BE2C (cell line): Measurements from ENCODE around the gene STX1B.
A peak's percentile ranks its signal among the peaks of the same experiment; 100 is the strongest.

Source experiments
- DNase-seq: peaks from one replicate; pipeline ENCODE4 v3.0.0-alpha.2; 2020
- H3K27me3 ChIP-seq: fragments of 250-450 bp; sonication (Bioruptor Pico); 2 replicates; pipeline ENCODE4 v1.5.1; 2020; ENCODE audit warnings: mild to moderate bottlenecking
- H3K36me3 ChIP-seq: fragments of 250-450 bp; sonication (Bioruptor Pico); 2 replicates; pipeline ENCODE4 v1.5.1; 2020; ENCODE audit warnings: mild to moderate bottlenecking
- H3K4me1 ChIP-seq: fragments of 250-450 bp; sonication (Bioruptor Pico); 2 replicates; pipeline ENCODE4 v1.5.1; 2020
- H3K4me3 ChIP-seq: 2 replicates; pipeline ENCODE4 v1.5.1; 2011; ENCODE audit warnings: low read depth, low read length
- H3K9me3 ChIP-seq: fragments of 250-450 bp; sonication (Bioruptor Pico); 2 replicates; pipeline ENCODE4 v1.5.1; 2020
- TF ChIP-seq, protein P1 (sequence below): IDR thresholded peaks from 2 replicates; pipeline ENCODE4 v1.5.1; 2012; ENCODE audit warnings: mild to moderate bottlenecking, low read depth, low read length

The STX1B gene

DNA sequence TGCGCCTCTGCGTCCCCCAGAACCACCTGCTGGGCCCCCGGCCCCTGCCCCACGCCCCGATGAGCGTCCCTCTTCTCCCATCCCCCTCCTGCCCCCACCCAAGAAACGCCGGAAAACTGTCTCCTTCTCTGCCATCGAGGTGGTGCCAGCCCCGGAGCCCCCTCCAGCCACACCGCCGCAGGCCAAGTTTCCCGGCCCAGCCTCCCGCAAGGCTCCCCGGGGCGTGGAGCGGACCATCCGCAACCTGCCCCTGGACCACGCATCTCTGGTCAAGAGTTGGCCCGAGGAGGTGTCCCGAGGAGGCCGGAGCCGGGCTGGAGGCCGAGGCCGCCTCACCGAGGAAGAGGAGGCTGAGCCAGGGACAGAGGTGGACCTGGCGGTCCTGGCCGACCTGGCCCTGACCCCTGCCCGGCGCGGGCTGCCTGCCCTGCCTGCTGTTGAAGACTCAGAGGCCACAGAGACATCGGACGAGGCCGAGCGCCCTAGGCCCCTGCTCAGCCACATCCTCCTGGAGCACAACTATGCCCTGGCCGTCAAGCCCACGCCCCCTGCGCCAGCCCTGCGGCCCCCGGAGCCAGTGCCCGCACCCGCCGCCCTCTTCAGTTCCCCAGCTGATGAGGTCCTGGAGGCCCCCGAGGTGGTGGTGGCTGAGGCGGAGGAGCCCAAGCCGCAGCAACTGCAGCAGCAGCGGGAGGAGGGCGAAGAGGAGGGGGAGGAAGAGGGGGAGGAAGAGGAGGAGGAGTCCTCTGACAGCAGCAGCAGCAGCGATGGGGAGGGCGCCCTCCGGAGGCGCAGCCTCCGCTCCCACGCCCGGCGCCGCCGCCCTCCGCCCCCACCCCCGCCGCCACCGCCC is 31.0 kb downstream of the STX1B start:
- Histone ChIP-seq H3K4me3 (no peak overlapping the region), H3K36me3 (peaks cover 69% of the 10 kb centered on the region), H3K4me1 (no peaks in the 10 kb centered on the region), H3K9me3 (no peaks in the 10 kb centered on the region), H3K27me3 (no peaks in the 10 kb centered on the region)
- TF ChIP-seq, protein P1, sequence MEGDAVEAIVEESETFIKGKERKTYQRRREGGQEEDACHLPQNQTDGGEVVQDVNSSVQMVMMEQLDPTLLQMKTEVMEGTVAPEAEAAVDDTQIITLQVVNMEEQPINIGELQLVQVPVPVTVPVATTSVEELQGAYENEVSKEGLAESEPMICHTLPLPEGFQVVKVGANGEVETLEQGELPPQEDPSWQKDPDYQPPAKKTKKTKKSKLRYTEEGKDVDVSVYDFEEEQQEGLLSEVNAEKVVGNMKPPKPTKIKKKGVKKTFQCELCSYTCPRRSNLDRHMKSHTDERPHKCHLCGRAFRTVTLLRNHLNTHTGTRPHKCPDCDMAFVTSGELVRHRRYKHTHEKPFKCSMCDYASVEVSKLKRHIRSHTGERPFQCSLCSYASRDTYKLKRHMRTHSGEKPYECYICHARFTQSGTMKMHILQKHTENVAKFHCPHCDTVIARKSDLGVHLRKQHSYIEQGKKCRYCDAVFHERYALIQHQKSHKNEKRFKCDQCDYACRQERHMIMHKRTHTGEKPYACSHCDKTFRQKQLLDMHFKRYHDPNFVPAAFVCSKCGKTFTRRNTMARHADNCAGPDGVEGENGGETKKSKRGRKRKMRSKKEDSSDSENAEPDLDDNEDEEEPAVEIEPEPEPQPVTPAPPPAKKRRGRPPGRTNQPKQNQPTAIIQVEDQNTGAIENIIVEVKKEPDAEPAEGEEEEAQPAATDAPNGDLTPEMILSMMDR = no peak
- DNase-seq = no peak

- H3K9me3 ChIP-seq = no peaks in the 10 kb centered on the region
- peaks cover 77% of the 10 kb centered on the region for H3K36me3 ChIP-seq
- H3K4me3 ChIP-seq = no peak overlapping the region
- peak; percentile 47 for DNase-seq
- TF ChIP-seq, protein P1 = peak; percentile 53
- no peaks in the 10 kb centered on the region for H3K27me3 ChIP-seq
- no peaks in the 10 kb centered on the region for H3K4me1 ChIP-seq
These were observed 32.9 kb downstream of the STX1B start for GRCh38 chr16:30977502-30977901.

- TF ChIP-seq, protein P1 = no peak
- no peaks in the 10 kb centered on the region for H3K9me3 ChIP-seq
- peaks cover 84% of the 10 kb centered on the region for H3K36me3 ChIP-seq
These were observed 34.0 kb downstream of the STX1B start for GRCh38 chr16:30976486-30976885.

GRCh38 chr16:30974348-30974747 is 36.1 kb downstream of the STX1B start:
- Histone ChIP-seq H3K36me3 (peaks cover 85% of the 10 kb centered on the region), H3K4me3 (no peak overlapping the region), H3K4me1 (no peaks in the 10 kb centered on the region), H3K27me3 (no peaks in the 10 kb centered on the region), H3K9me3 (no peaks in the 10 kb centered on the region)
- TF ChIP-seq, protein P1 = no peak
- DNase-seq = no peak

More at GRCh38 chr16:30976486-30976885, 34.0 kb downstream of the STX1B start:
- no peaks in the 10 kb centered on the region for H3K4me1 ChIP-seq
- no peak overlapping the region for H3K4me3 ChIP-seq
- H3K27me3 ChIP-seq = no peaks in the 10 kb centered on the region
- no peak for DNase-seq

GRCh38 chr16:30972872-30973271 is 37.6 kb downstream of the STX1B start:
- H3K36me3 ChIP-seq = peaks cover 87% of the 10 kb centered on the region
- H3K9me3 ChIP-seq = no peaks in the 10 kb centered on the region
- no peaks in the 10 kb centered on the region for H3K27me3 ChIP-seq
- TF ChIP-seq, protein P1 = peak; percentile 26
- no peaks in the 10 kb centered on the region for H3K4me1 ChIP-seq
- no peak for DNase-seq
- no peak overlapping the region for H3K4me3 ChIP-seq

GRCh38 chr16:30971298-30971697 is 39.1 kb downstream of the STX1B start:
- no peaks in the 10 kb centered on the region for H3K27me3 ChIP-seq
- H3K9me3 ChIP-seq = no peaks in the 10 kb centered on the region
- no peak for DNase-seq
- H3K4me1 ChIP-seq = no peaks in the 10 kb centered on the region
- H3K36me3 ChIP-seq = peaks cover 90% of the 10 kb centered on the region
- H3K4me3 ChIP-seq = no peak overlapping the region
- TF ChIP-seq, protein P1 = no peak
